NCI-H2171 (cell line): ENCODE measurements around the gene CYTH4.

Experiments
- DNase-seq: peaks from one replicate; lab custom pipeline; 2025; lab: John Stamatoyannopoulos, UW

The CYTH4 gene

GRCh38 chr22:37270928-37271650, 11.2 kb upstream of the CYTH4 start:
- DNase-seq, result no peak

- DNase-seq, result no peak
These were observed 9.0 kb upstream of the CYTH4 start for GRCh38 chr22:37273126-37273845.

GRCh38 chr22:37273846-37274225, 8.5 kb upstream of the CYTH4 start:
- DNase-seq, result no peak

- no peak for DNase-seq
These were observed 7.9 kb upstream of the CYTH4 start for GRCh38 chr22:37274380-37274862.

GRCh38 chr22:37275134-37275533, 7.2 kb upstream of the CYTH4 start:
- DNase-seq, result no peak

- DNase-seq, result no peak
These were observed 6.7 kb upstream of the CYTH4 start for GRCh38 chr22:37275622-37276021.

- DNase-seq, result no peak
These were observed 5.5 kb upstream of the CYTH4 start for GRCh38 chr22:37276776-37277175.

- DNase-seq, result no peak
These were observed 4.9 kb upstream of the CYTH4 start for GRCh38 chr22:37277384-37277783.

GRCh38 chr22:37278261-37278660, 4.0 kb upstream of the CYTH4 start:
- DNase-seq, result no peak

GRCh38 chr22:37279331-37280181, 2.8 kb upstream of the CYTH4 start:
- no peak for DNase-seq

- no peak for DNase-seq
These were observed 1.6 kb upstream of the CYTH4 start for GRCh38 chr22:37280718-37281117.

- DNase-seq, result no peak
These were observed 1.1 kb upstream of the CYTH4 start for GRCh38 chr22:37281195-37281594.

GRCh38 chr22:37281646-37282384, 493 bp upstream of the CYTH4 start:
- no peak for DNase-seq

- no peak for DNase-seq
These were observed 1.2 kb downstream of the CYTH4 start for GRCh38 chr22:37283393-37283937.

- no peak for DNase-seq
These were observed 2.0 kb downstream of the CYTH4 start for GRCh38 chr22:37284126-37284804.

GRCh38 chr22:37284805-37285355, 2.6 kb downstream of the CYTH4 start:
- no peak for DNase-seq

- no peak for DNase-seq
These were observed 3.6 kb downstream of the CYTH4 start for GRCh38 chr22:37285937-37286336.

GRCh38 chr22:37287550-37287951, 5.2 kb downstream of the CYTH4 start:
- DNase-seq, result no peak

- no peak for DNase-seq
These were observed 6.2 kb downstream of the CYTH4 start for GRCh38 chr22:37288521-37288920.

GRCh38 chr22:37289156-37289735, 6.9 kb downstream of the CYTH4 start:
- DNase-seq, result no peak
